GM23338 (cell line): ENCODE results near the gene RSAD1. TPM values are rescaled to one million over a fixed set of nuclear protein-coding genes. Genes with fewer than 3 reads are reported as not detected.
"Not testable (repeated sequence)": the region's sequence is repeated elsewhere in the genome, so short reads cannot be mapped to it uniquely, and the experiment has no call there.

Source experiments
- ATAC-seq: fragments of 200-7000 bp; cut with Tn5 transposase; 3 replicates; pipeline ENCODE4 v1.9.1; 2020
- DNase-seq: peaks from one replicate; pipeline ENCODE4 v3.0.0-alpha.2; 2015; ENCODE audit warnings: low spot score
- H2AFZ ChIP-seq: fragments of 200-600 bp; sonication (generic); 2 replicates; pipeline ENCODE4 v1.8.0; 2016; ENCODE audit warnings: antibody characterized with exemption, mild to moderate bottlenecking, moderate library complexity
- H3F3A ChIP-seq: fragments of 200-600 bp; sonication (generic); replicated peaks from 2 replicates; pipeline ENCODE4 v1.8.0; 2017; ENCODE audit warnings: antibody characterized with exemption, mixed run types, low read depth
- H3K27ac ChIP-seq: fragments of 200-600 bp; sonication (generic); 2 replicates; pipeline ENCODE4 v1.6.1; 2016; ENCODE audit warnings: low read depth
- H3K27me3 ChIP-seq: fragments of 200-600 bp; sonication (generic); 2 replicates; pipeline ENCODE4 v1.8.0; 2016; ENCODE audit warnings: mild to moderate bottlenecking, mixed run types, moderate library complexity; ENCODE audit not compliant: insufficient read depth
- H3K36me3 ChIP-seq: fragments of 200-600 bp; sonication (generic); 2 replicates; pipeline ENCODE4 v1.8.0; 2016; ENCODE audit warnings: mild to moderate bottlenecking; ENCODE audit not compliant: insufficient read depth
- H3K4me1 ChIP-seq: fragments of 200-600 bp; sonication (generic); 2 replicates; pipeline ENCODE4 v1.8.0; 2016; ENCODE audit warnings: mild to moderate bottlenecking, moderate library complexity; ENCODE audit not compliant: insufficient read depth
- H3K4me2 ChIP-seq: fragments of 200-600 bp; sonication (generic); 2 replicates; pipeline ENCODE4 v1.7.1; 2017; ENCODE audit warnings: mixed run types
- H3K4me3 ChIP-seq: fragments of 200-600 bp; sonication (generic); 2 replicates; pipeline ENCODE4 v1.6.1; 2016; ENCODE audit warnings: mixed run types
- H3K79me2 ChIP-seq: fragments of 200-600 bp; sonication (generic); replicated peaks from 2 replicates; pipeline ENCODE4 v1.8.0; 2017; ENCODE audit warnings: mild to moderate bottlenecking; ENCODE audit not compliant: insufficient read depth
- H3K9me2 ChIP-seq: fragments of 200-600 bp; sonication (generic); 2 replicates; pipeline ENCODE4 v1.8.0; 2017; ENCODE audit not compliant: insufficient read depth
- H4K20me1 ChIP-seq: fragments of 200-600 bp; sonication (generic); replicated peaks from 2 replicates; pipeline ENCODE4 v1.8.0; 2017; ENCODE audit warnings: mild to moderate bottlenecking; ENCODE audit not compliant: insufficient read depth
- H3K27ac Mint-ChIP-seq: 2 replicates; pipeline ENCODE4 v1.8.0; 2020; ENCODE audit warnings: inconsistent platforms, mild to moderate bottlenecking, moderate library complexity, mixed read lengths
- H3K27me3 Mint-ChIP-seq: 3 replicates; pipeline ENCODE4 v1.8.0; 2022; ENCODE audit warnings: low read depth, mild to moderate bottlenecking, moderate library complexity, mixed read lengths, inconsistent platforms; ENCODE audit not compliant: insufficient read depth, poor library complexity
- H3K36me3 Mint-ChIP-seq: 3 replicates; pipeline ENCODE4 v1.8.0; 2021; ENCODE audit warnings: low read depth, mild to moderate bottlenecking, inconsistent platforms, moderate library complexity, mixed read lengths
- H3K4me1 Mint-ChIP-seq: 3 replicates; pipeline ENCODE4 v1.8.0; 2020; ENCODE audit warnings: mild to moderate bottlenecking, inconsistent platforms, mixed read lengths
- H3K4me3 Mint-ChIP-seq: 3 replicates; pipeline ENCODE4 v1.8.0; 2021; ENCODE audit warnings: moderate library complexity, mild to moderate bottlenecking, inconsistent platforms, mixed read lengths
- H3K9me3 Mint-ChIP-seq: 3 replicates; pipeline ENCODE4 v1.8.0; 2020; ENCODE audit warnings: moderate library complexity, mild to moderate bottlenecking, inconsistent platforms, mixed read lengths
- CREB1 ChIP-seq: fragments of 250-450 bp; sonication (Bioruptor Pico); IDR thresholded peaks from 2 replicates; pipeline ENCODE4 v1.5.0; 2020; ENCODE audit warnings: low read depth, mild to moderate bottlenecking, moderate library complexity
- EZH2phosphoT487 ChIP-seq: fragments of 200-600 bp; sonication (generic); IDR thresholded peaks from one replicate; pipeline ENCODE4 v1.8.1; 2018; ENCODE audit warnings: antibody characterized with exemption; ENCODE audit not compliant: unreplicated experiment
- JUNB ChIP-seq: IDR thresholded peaks from one replicate; pipeline ENCODE4 v1.6.1; 2016; ENCODE audit warnings: antibody characterized with exemption; ENCODE audit not compliant: unreplicated experiment
- POLR2AphosphoS5 ChIP-seq: IDR thresholded peaks from 2 replicates; pipeline ENCODE4 v1.6.1; 2016; ENCODE audit warnings: antibody characterized with exemption, low read depth
- STAT1 ChIP-seq: IDR thresholded peaks from one replicate; pipeline ENCODE4 v1.6.1; 2016; ENCODE audit warnings: antibody characterized with exemption; ENCODE audit not compliant: unreplicated experiment
- ZNF331 ChIP-seq: fragments of 250-450 bp; sonication (Bioruptor Pico); IDR thresholded peaks from 2 replicates; pipeline ENCODE4 v1.5.0; 2020; ENCODE audit warnings: low read depth, mild to moderate bottlenecking, moderate library complexity
- polyA plus RNA-seq: library from polyadenylated mRNA; unstranded; fragments of >200 nt; fragmentation: Nextera tagmentation; extraction: Ambion mirVana; gene quantifications from 2 replicates; pipeline ENCODE4 v1.2.1, GENCODE V29; 2016
- total RNA-seq: library from RNA; depleted of rRNA; stranded (reverse); fragments of >200 nt; shearing (Covaris generic); gene quantifications from 2 replicates; pipeline ENCODE4 v1.2.3, GENCODE V29; 2014
- TF ChIP-seq, protein P1 (sequence below), 2 experiments: fragments of 200-600 bp in 1 of 2; sonication (generic) in 1 of 2; conservative IDR thresholded peaks; 2 replicates each; pipeline versions ENCODE4 v1.5.1 to v1.6.1; 2016 to 2017; ENCODE audit warnings: antibody characterized with exemption in 2 of 2, low read depth in 2 of 2, mild to moderate bottlenecking in 2 of 2, moderate library complexity in 1 of 2
- TF ChIP-seq, protein P2 (sequence below): IDR thresholded peaks from 2 replicates; pipeline ENCODE4 v1.6.1; 2016; ENCODE audit warnings: antibody characterized with exemption
- TF ChIP-seq, protein P3 (sequence below): fragments of 250-450 bp; sonication (Bioruptor Pico); IDR thresholded peaks from 2 replicates; pipeline ENCODE4 v1.5.0; 2020; ENCODE audit warnings: mild to moderate bottlenecking, moderate library complexity

The RSAD1 gene
- total and polyA plus RNA-seq, 2 experiments from 2014 or later, result 18.4 to 28.7 TPM

GRCh38 chr17:50472761-50473161 lies 5.9 kb upstream of the RSAD1 start:
- H3K27ac Mint-ChIP-seq, H3K4me3 ChIP-seq, H3F3A ChIP-seq, H3K36me3 ChIP-seq, ATAC-seq, H3K79me2 ChIP-seq, H4K20me1 ChIP-seq, H3K4me2 ChIP-seq, H3K27ac ChIP-seq, H2AFZ ChIP-seq, H3K9me2 ChIP-seq, H3K36me3 Mint-ChIP-seq, H3K4me3 Mint-ChIP-seq, H3K9me3 Mint-ChIP-seq: not testable (repeated sequence)
- TF ChIP-seq, protein P1, sequence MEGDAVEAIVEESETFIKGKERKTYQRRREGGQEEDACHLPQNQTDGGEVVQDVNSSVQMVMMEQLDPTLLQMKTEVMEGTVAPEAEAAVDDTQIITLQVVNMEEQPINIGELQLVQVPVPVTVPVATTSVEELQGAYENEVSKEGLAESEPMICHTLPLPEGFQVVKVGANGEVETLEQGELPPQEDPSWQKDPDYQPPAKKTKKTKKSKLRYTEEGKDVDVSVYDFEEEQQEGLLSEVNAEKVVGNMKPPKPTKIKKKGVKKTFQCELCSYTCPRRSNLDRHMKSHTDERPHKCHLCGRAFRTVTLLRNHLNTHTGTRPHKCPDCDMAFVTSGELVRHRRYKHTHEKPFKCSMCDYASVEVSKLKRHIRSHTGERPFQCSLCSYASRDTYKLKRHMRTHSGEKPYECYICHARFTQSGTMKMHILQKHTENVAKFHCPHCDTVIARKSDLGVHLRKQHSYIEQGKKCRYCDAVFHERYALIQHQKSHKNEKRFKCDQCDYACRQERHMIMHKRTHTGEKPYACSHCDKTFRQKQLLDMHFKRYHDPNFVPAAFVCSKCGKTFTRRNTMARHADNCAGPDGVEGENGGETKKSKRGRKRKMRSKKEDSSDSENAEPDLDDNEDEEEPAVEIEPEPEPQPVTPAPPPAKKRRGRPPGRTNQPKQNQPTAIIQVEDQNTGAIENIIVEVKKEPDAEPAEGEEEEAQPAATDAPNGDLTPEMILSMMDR (conservative IDR thresholded peaks at IDR 0.05; ENCODE audit: low read depth in 2 of 2), result peak; percentile 28 to 31
- Histone ChIP-seq H3K27me3 (peaks cover 36% of the 10 kb centered on the region), H3K4me1 (peaks cover 11% of the 10 kb centered on the region; the same call in 1 of the 2 replicates)
- peak; percentile 60 for DNase-seq
- peaks cover 17% of the 10 kb centered on the region for H3K4me1 Mint-ChIP-seq
- H3K27me3 Mint-ChIP-seq, result peaks cover 26% of the 10 kb centered on the region

DNA sequence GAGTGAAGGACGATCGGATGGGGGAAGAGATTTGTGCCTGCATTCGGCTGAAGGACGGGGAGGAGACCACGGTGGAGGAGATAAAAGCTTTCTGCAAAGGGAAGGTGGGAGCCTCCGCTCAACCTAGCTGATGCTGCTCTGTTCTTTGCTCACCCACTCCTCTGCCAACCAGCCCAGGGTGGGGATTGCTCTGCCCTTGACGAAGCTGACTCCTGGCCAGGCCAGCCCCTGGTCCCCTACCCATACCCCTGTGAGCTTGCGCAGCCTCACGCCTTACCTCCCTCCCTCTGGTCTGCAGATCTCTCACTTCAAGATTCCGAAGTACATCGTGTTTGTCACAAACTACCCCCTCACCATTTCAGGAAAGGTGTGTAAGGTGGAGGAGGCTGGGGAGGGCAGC lies 4.8 kb upstream of the RSAD1 start:
- Mint-ChIP-seq H3K4me3 (no peak overlapping the region), H3K4me1 (peaks cover 18% of the 10 kb centered on the region), H3K36me3 (peaks cover 4% of the 10 kb centered on the region; the same call in 1 of the 3 replicates), H3K27ac (no peak overlapping the region), H3K9me3 (no peaks in the 10 kb centered on the region; the same call in 2 of the 3 replicates), H3K27me3 (peaks cover 18% of the 10 kb centered on the region)
- H3K9me2 ChIP-seq, result no peaks in the 10 kb centered on the region
- no peak overlapping the region for H3K4me2 ChIP-seq
- H3K36me3 ChIP-seq, result no peaks in the 10 kb centered on the region
- H3K27ac ChIP-seq, result no peak overlapping the region
- H4K20me1 ChIP-seq, result peaks cover 7% of the 10 kb centered on the region; the same call in 1 of the 2 replicates
- peaks cover 11% of the 10 kb centered on the region; the same call in 1 of the 2 replicates for H3K4me1 ChIP-seq
- no peak overlapping the region for H3K4me3 ChIP-seq
- ATAC-seq (no peak), DNase-seq (no peak)
- H3K79me2 ChIP-seq, result no peaks in the 10 kb centered on the region
- H2AFZ ChIP-seq, result no peak overlapping the region
- 0 out of 2 replicates have a peak, but pooled peaks cover 16% of the 10 kb centered on the region for H3F3A ChIP-seq
- H3K27me3 ChIP-seq, result peaks cover 25% of the 10 kb centered on the region
- TF ChIP-seq ZNF331 (no peak), POLR2AphosphoS5 (no peak), EZH2phosphoT487 (no peak), JUNB (no peak), STAT1 (no peak), CREB1 (no peak)
- TF ChIP-seq, protein P2, sequence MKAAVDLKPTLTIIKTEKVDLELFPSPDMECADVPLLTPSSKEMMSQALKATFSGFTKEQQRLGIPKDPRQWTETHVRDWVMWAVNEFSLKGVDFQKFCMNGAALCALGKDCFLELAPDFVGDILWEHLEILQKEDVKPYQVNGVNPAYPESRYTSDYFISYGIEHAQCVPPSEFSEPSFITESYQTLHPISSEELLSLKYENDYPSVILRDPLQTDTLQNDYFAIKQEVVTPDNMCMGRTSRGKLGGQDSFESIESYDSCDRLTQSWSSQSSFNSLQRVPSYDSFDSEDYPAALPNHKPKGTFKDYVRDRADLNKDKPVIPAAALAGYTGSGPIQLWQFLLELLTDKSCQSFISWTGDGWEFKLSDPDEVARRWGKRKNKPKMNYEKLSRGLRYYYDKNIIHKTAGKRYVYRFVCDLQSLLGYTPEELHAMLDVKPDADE, result no peak
- TF ChIP-seq, protein P3, sequence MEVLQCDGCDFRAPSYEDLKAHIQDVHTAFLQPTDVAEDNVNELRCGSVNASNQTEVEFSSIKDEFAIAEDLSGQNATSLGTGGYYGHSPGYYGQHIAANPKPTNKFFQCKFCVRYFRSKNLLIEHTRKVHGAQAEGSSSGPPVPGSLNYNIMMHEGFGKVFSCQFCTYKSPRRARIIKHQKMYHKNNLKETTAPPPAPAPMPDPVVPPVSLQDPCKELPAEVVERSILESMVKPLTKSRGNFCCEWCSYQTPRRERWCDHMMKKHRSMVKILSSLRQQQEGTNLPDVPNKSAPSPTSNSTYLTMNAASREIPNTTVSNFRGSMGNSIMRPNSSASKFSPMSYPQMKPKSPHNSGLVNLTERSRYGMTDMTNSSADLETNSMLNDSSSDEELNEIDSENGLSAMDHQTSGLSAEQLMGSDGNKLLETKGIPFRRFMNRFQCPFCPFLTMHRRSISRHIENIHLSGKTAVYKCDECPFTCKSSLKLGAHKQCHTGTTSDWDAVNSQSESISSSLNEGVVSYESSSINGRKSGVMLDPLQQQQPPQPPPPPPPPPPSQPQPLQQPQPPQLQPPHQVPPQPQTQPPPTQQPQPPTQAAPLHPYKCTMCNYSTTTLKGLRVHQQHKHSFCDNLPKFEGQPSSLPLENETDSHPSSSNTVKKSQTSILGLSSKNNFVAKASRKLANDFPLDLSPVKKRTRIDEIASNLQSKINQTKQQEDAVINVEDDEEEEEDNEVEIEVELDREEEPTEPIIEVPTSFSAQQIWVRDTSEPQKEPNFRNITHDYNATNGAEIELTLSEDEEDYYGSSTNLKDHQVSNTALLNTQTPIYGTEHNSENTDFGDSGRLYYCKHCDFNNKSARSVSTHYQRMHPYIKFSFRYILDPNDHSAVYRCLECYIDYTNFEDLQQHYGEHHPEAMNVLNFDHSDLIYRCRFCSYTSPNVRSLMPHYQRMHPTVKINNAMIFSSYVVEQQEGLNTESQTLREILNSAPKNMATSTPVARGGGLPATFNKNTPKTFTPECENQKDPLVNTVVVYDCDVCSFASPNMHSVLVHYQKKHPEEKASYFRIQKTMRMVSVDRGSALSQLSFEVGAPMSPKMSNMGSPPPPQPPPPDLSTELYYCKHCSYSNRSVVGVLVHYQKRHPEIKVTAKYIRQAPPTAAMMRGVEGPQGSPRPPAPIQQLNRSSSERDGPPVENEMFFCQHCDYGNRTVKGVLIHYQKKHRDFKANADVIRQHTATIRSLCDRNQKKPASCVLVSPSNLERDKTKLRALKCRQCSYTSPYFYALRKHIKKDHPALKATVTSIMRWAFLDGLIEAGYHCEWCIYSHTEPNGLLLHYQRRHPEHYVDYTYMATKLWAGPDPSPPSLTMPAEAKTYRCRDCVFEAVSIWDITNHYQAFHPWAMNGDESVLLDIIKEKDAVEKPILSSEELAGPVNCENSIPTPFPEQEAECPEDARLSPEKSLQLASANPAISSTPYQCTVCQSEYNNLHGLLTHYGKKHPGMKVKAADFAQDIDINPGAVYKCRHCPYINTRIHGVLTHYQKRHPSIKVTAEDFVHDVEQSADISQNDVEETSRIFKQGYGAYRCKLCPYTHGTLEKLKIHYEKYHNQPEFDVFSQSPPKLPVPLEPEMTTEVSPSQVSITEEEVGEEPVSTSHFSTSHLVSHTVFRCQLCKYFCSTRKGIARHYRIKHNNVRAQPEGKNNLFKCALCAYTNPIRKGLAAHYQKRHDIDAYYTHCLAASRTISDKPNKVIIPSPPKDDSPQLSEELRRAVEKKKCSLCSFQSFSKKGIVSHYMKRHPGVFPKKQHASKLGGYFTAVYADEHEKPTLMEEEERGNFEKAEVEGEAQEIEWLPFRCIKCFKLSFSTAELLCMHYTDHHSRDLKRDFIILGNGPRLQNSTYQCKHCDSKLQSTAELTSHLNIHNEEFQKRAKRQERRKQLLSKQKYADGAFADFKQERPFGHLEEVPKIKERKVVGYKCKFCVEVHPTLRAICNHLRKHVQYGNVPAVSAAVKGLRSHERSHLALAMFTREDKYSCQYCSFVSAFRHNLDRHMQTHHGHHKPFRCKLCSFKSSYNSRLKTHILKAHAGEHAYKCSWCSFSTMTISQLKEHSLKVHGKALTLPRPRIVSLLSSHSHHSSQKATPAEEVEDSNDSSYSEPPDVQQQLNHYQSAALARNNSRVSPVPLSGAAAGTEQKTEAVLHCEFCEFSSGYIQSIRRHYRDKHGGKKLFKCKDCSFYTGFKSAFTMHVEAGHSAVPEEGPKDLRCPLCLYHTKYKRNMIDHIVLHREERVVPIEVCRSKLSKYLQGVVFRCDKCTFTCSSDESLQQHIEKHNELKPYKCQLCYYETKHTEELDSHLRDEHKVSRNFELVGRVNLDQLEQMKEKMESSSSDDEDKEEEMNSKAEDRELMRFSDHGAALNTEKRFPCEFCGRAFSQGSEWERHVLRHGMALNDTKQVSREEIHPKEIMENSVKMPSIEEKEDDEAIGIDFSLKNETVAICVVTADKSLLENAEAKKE, result no peak
- TF ChIP-seq, protein P1 (conservative IDR thresholded peaks at IDR 0.05; ENCODE audit: low read depth in 2 of 2), result no peak
